Fibroblast of lung (primary cell): ENCODE data around the gene MAOA. TPM values are rescaled to one million over a fixed set of nuclear protein-coding genes. Genes with fewer than 3 reads are reported as not detected.

ENCODE experiments used
- DNase-seq, 2 donors: peaks; one replicate each; pipeline versions ENCODE4 v3.0.0 to v3.0.0-alpha.2; 2010; ENCODE audit warnings: low read depth in 2 of 2
- H2AFZ ChIP-seq: 2 replicates; pipeline ENCODE4 v1.5.1; 2012; ENCODE audit warnings: low read length, control low read depth, inconsistent platforms
- H3K27ac ChIP-seq: 2 replicates; pipeline ENCODE4 v1.5.1; 2011; ENCODE audit warnings: low read length, control low read depth; ENCODE audit not compliant: insufficient read depth
- H3K27me3 ChIP-seq: 2 replicates; pipeline ENCODE4 v1.5.1; 2011; ENCODE audit warnings: mild to moderate bottlenecking, low read length; ENCODE audit not compliant: control insufficient read depth, insufficient read depth
- H3K36me3 ChIP-seq: 2 replicates; pipeline ENCODE4 v1.5.1; 2011; ENCODE audit warnings: low read length; ENCODE audit not compliant: control insufficient read depth, insufficient read depth
- H3K4me1 ChIP-seq: 2 replicates; pipeline ENCODE4 v1.5.1; 2011; ENCODE audit warnings: low read length; ENCODE audit not compliant: control insufficient read depth, insufficient read depth; ENCODE audit errors: extremely low read depth
- H3K4me2 ChIP-seq: 2 replicates; pipeline ENCODE4 v1.5.1; 2011; ENCODE audit warnings: low read length, control low read depth; ENCODE audit not compliant: insufficient read depth; ENCODE audit errors: extremely low read depth
- H3K4me3 ChIP-seq, 4 experiments: fragments of 200-600 bp in 1 of 4; sonication (generic) in 1 of 4; replicated peaks in 1 of 4; 2 replicates each; pipeline ENCODE4 v1.5.1; 2011 to 2016; ENCODE audit warnings: low read length in 4 of 4, low read depth in 3 of 4, mild to moderate bottlenecking in 3 of 4, control low read depth in 2 of 4, inconsistent platforms in 1 of 4, mixed read lengths in 1 of 4; ENCODE audit not compliant: insufficient read depth in 1 of 4; ENCODE audit errors: control extremely low read depth in 1 of 4
- H3K79me2 ChIP-seq: 2 replicates; pipeline ENCODE4 v1.5.1; 2012; ENCODE audit warnings: mild to moderate bottlenecking, low read length, inconsistent platforms; ENCODE audit not compliant: control insufficient read depth, insufficient read depth
- H3K9ac ChIP-seq: 2 replicates; pipeline ENCODE4 v1.5.1; 2011; ENCODE audit warnings: mild to moderate bottlenecking, low read length, control low read depth; ENCODE audit not compliant: insufficient read depth
- H3K9me3 ChIP-seq: 2 replicates; pipeline ENCODE4 v1.5.1; 2012; ENCODE audit warnings: low read depth, low read length; ENCODE audit not compliant: control insufficient read depth, insufficient read depth
- H4K20me1 ChIP-seq: 2 replicates; pipeline ENCODE4 v1.5.1; 2011; ENCODE audit warnings: low read length; ENCODE audit not compliant: control insufficient read depth, insufficient read depth; ENCODE audit errors: extremely low read depth
- CTCF ChIP-seq, 2 donors: IDR thresholded peaks in 1 of 2; conservative IDR thresholded peaks in 1 of 2; 1 replicate in 1 of 2; 2 replicates in 1 of 2; pipeline ENCODE4 v1.5.1; 2011 to 2012; ENCODE audit warnings: low read length in 2 of 2, control low read depth in 1 of 2, inconsistent platforms in 1 of 2, low read depth in 1 of 2, mild to moderate bottlenecking in 1 of 2
- EZH2 ChIP-seq: IDR thresholded peaks from 2 replicates; pipeline ENCODE4 v1.5.1; 2012; ENCODE audit warnings: low read length, control low read depth, mild to moderate bottlenecking; ENCODE audit errors: missing control alignments
- polyA plus RNA-seq, 2 donors: library from polyadenylated mRNA; depleted of rRNA in 1 of 2; stranded (reverse) in 1 of 2; unstranded in 1 of 2; fragments of >200 nt; gene quantifications; 2 replicates each; pipeline ENCODE4 v1.2.1, GENCODE V29; 2011 to 2012; ENCODE audit warnings: missing spikeins in 1 of 2
- total RNA-seq: library from RNA; depleted of rRNA; stranded (reverse); fragments of >200 nt; gene quantifications from 2 replicates; pipeline ENCODE4 v1.2.1, GENCODE V29; 2014

The MAOA gene
- total and polyA plus RNA-seq, 2 donors (not counting 1 experiment from before 2014, with no cell fraction given): 12.8 to 27.6 TPM

- H3K79me2 ChIP-seq: no peaks in the 10 kb centered on the region
- H3K9ac ChIP-seq: no peak overlapping the region
- H3K4me2 ChIP-seq: no peak overlapping the region
- no peaks in the 10 kb centered on the region for H3K36me3 ChIP-seq
- no peak overlapping the region for H3K27ac ChIP-seq
- H4K20me1 ChIP-seq: no peaks in the 10 kb centered on the region
- no peaks in the 10 kb centered on the region for H3K9me3 ChIP-seq
- DNase-seq: peak; percentile 8 to 71
- H2AFZ ChIP-seq: no peak overlapping the region
- H3K4me3 ChIP-seq: no peak overlapping the region
- H3K4me1 ChIP-seq: no peaks in the 10 kb centered on the region
- TF ChIP-seq CTCF (conservative IDR thresholded peaks at IDR 0.05 in 1 of 2, IDR thresholded peaks at IDR 0.05 in 1 of 2; ENCODE audit: low read depth in 1 of 2, low read length in 2 of 2) (no peak), EZH2 (no peak)
- no peaks in the 10 kb centered on the region for H3K27me3 ChIP-seq
Observed at GRCh38 chrX:43693602-43694406, 37.7 kb downstream of the MAOA start.

GRCh38 chrX:43699475-43699874 lies 43.4 kb downstream of the MAOA start:
- no peak overlapping the region for H3K9ac ChIP-seq
- H3K36me3 ChIP-seq: no peaks in the 10 kb centered on the region
- DNase-seq: no peak
- H3K79me2 ChIP-seq: no peaks in the 10 kb centered on the region
- peaks cover 6% of the 10 kb centered on the region for H3K4me1 ChIP-seq
- H3K4me2 ChIP-seq: no peak overlapping the region
- TF ChIP-seq CTCF (conservative IDR thresholded peaks at IDR 0.05 in 1 of 2, IDR thresholded peaks at IDR 0.05 in 1 of 2; ENCODE audit: low read depth in 1 of 2, low read length in 2 of 2): no peak
- no peak for TF ChIP-seq EZH2
- no peaks in the 10 kb centered on the region for H3K27me3 ChIP-seq
- H3K27ac ChIP-seq: no peak overlapping the region
- no peak overlapping the region for H3K4me3 ChIP-seq
- H4K20me1 ChIP-seq: no peaks in the 10 kb centered on the region
- no peaks in the 10 kb centered on the region for H3K9me3 ChIP-seq
- H2AFZ ChIP-seq: no peak overlapping the region

GRCh38 chrX:43702079-43702524 lies 46.0 kb downstream of the MAOA start:
- H3K27ac ChIP-seq: no peak overlapping the region
- no peaks in the 10 kb centered on the region for H4K20me1 ChIP-seq
- H3K9me3 ChIP-seq: no peaks in the 10 kb centered on the region
- no peaks in the 10 kb centered on the region for H3K79me2 ChIP-seq
- H3K4me2 ChIP-seq: no peak overlapping the region
- TF ChIP-seq CTCF (conservative IDR thresholded peaks at IDR 0.05 in 1 of 2, IDR thresholded peaks at IDR 0.05 in 1 of 2; ENCODE audit: low read depth in 1 of 2, low read length in 2 of 2) (no peak), EZH2 (no peak)
- H3K4me3 ChIP-seq: no peak overlapping the region
- peaks cover 6% of the 10 kb centered on the region for H3K4me1 ChIP-seq
- no peak overlapping the region for H3K9ac ChIP-seq
- no peaks in the 10 kb centered on the region for H3K27me3 ChIP-seq
- H3K36me3 ChIP-seq: no peaks in the 10 kb centered on the region
- no peak overlapping the region for H2AFZ ChIP-seq
- no peak for DNase-seq
